DND-41 (cell line): ENCODE data around the gene FGFBP1.

Source experiments
- ATAC-seq: fragments of 200-7000 bp; cut with Tn5 transposase; 3 replicates; pipeline ENCODE4 v1.9.1; 2021; ENCODE audit warnings: low read depth; ENCODE audit not compliant: insufficient read depth
- DNase-seq: peaks from one replicate; pipeline ENCODE4 v3.0.0-alpha.2; 2020
- H2AFZ ChIP-seq: 2 replicates; pipeline ENCODE4 v1.6.0; 2012; ENCODE audit warnings: low read depth, low read length
- H3K27ac ChIP-seq: 2 replicates; pipeline ENCODE4 v1.5.1; 2012; ENCODE audit warnings: low read length, inconsistent platforms
- H3K27me3 ChIP-seq: fragments of 200-600 bp; sonication (generic); 2 replicates; pipeline ENCODE4 v1.6.0; 2012; ENCODE audit warnings: low read length, mild to moderate bottlenecking, inconsistent platforms; ENCODE audit not compliant: insufficient read depth, poor library complexity
- H3K36me3 ChIP-seq: 2 replicates; pipeline ENCODE4 v1.5.1; 2012; ENCODE audit warnings: low read length, inconsistent platforms; ENCODE audit not compliant: insufficient read depth
- H3K4me1 ChIP-seq: 2 replicates; pipeline ENCODE4 v1.5.1; 2012; ENCODE audit warnings: mild to moderate bottlenecking, low read length; ENCODE audit not compliant: insufficient read depth
- H3K4me2 ChIP-seq: 2 replicates; pipeline ENCODE4 v1.6.0; 2012; ENCODE audit warnings: mild to moderate bottlenecking, moderate library complexity, low read length, inconsistent platforms; ENCODE audit not compliant: insufficient read depth
- H3K4me3 ChIP-seq, 2 experiments: fragments of 200-600 bp in 1 of 2; shearing (Covaris generic) in 1 of 2; 2 replicates each; pipeline ENCODE4 v1.5.1; 2012 to 2016; ENCODE audit warnings: inconsistent platforms in 2 of 2, low read length in 2 of 2, mild to moderate bottlenecking in 2 of 2, low read depth in 1 of 2, moderate library complexity in 1 of 2
- H3K79me2 ChIP-seq: 2 replicates; pipeline ENCODE4 v1.6.0; 2012; ENCODE audit warnings: low read length, inconsistent platforms; ENCODE audit not compliant: insufficient read depth
- H3K9ac ChIP-seq: 2 replicates; pipeline ENCODE4 v1.6.0; 2012; ENCODE audit warnings: low read depth, mild to moderate bottlenecking, inconsistent platforms, low read length, moderate library complexity
- H3K9me3 ChIP-seq: 2 replicates; pipeline ENCODE4 v1.5.1; 2012; ENCODE audit warnings: low read length, moderate library complexity, mild to moderate bottlenecking, inconsistent platforms; ENCODE audit not compliant: insufficient read depth, severe bottlenecking
- H4K20me1 ChIP-seq: 2 replicates; pipeline ENCODE4 v1.6.0; 2012; ENCODE audit warnings: low read length; ENCODE audit not compliant: insufficient read depth
- EZH2 ChIP-seq: IDR thresholded peaks from 3 replicates; pipeline ENCODE4 v1.6.1; 2012; ENCODE audit warnings: borderline replicate concordance, low read depth, mild to moderate bottlenecking, moderate library complexity, low read length, inconsistent platforms; ENCODE audit not compliant: severe bottlenecking
- TF ChIP-seq, protein P1 (sequence below): IDR thresholded peaks from 2 replicates; pipeline ENCODE4 v1.5.1; 2012; ENCODE audit warnings: borderline replicate concordance, low read length, moderate library complexity, mild to moderate bottlenecking; ENCODE audit not compliant: poor library complexity, severe bottlenecking; ENCODE audit errors: extremely low read depth

The FGFBP1 gene

DNA sequence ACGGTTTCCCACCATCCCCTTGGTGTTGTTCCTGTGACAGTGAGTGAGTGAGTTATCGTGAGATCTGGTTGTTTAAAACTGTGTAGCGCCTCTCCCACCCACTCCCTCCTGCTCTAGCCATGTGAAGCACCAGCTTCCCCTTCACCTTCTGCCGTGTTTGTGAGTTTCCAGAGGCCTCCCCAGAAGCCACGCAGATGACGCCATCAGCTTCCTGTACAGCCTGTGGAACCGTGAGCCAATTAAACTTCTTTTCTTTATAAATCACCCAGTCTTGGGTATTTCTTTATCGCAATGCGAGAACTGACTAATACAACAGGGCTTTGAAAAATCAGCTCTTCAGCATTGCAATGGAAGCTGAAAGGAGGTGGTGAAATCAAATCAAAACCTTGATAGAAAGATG, 50.0 kb downstream of the FGFBP1 start:
- TF ChIP-seq, protein P1, sequence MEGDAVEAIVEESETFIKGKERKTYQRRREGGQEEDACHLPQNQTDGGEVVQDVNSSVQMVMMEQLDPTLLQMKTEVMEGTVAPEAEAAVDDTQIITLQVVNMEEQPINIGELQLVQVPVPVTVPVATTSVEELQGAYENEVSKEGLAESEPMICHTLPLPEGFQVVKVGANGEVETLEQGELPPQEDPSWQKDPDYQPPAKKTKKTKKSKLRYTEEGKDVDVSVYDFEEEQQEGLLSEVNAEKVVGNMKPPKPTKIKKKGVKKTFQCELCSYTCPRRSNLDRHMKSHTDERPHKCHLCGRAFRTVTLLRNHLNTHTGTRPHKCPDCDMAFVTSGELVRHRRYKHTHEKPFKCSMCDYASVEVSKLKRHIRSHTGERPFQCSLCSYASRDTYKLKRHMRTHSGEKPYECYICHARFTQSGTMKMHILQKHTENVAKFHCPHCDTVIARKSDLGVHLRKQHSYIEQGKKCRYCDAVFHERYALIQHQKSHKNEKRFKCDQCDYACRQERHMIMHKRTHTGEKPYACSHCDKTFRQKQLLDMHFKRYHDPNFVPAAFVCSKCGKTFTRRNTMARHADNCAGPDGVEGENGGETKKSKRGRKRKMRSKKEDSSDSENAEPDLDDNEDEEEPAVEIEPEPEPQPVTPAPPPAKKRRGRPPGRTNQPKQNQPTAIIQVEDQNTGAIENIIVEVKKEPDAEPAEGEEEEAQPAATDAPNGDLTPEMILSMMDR, result no peak
- no peak for TF ChIP-seq EZH2
- no peaks in the 10 kb centered on the region for H3K4me1 ChIP-seq
- no peak overlapping the region for H3K4me2 ChIP-seq
- no peaks in the 10 kb centered on the region for H3K27me3 ChIP-seq
- H3K27ac ChIP-seq, result no peak overlapping the region
- H3K4me3 ChIP-seq, result no peak overlapping the region
- H2AFZ ChIP-seq, result no peak overlapping the region
- no peaks in the 10 kb centered on the region for H4K20me1 ChIP-seq
- no peaks in the 10 kb centered on the region for H3K9me3 ChIP-seq
- no peak; the same call in 2 of the 3 replicates for ATAC-seq
- no peaks in the 10 kb centered on the region for H3K36me3 ChIP-seq
- peak; percentile 5 for DNase-seq
- no peak overlapping the region for H3K9ac ChIP-seq
- no peaks in the 10 kb centered on the region for H3K79me2 ChIP-seq
